ENCODE measurements around the gene OR2V2. TPM values are rescaled to one million over a fixed set of nuclear protein-coding genes. Genes with fewer than 3 reads are reported as not detected.

OR2V2 gene
- polyA plus RNA-seq, 10 donors: 0.06 TPM; not detected in 9

DNA sequence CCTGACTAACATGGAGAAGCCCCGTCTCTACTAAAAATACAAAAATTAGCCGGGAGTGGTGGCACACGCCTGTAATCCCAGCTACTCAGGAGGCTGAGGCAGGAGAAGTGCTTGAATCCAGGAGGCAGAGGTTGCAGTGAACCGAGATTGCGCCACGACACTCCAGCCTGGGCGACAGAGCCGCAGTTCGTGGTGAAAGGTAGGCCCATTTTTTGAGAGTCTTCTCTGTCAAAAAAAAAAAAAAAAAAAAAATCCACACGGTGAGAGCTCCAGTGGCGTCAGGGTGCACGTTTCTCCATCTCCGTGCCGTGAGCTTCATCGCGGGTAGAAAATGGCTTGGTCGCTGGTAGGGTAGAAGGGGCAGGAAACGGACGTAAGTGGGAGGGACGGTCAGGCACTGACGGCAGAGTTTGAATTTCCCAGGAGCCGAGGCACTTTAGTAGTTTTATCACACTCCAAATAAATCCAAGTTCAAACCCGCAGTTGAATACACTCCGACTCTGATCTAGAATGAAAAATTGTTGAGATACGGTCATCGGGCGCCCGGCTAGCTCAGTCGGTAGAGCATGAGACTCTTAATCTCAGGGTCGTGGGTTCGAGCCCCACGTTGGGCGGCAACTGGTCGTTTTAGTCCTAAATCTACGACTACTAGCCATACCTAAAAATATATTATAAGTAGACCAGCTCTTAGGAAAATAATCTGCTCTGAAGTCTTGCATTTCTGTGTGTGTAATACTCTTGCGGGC, 60.0 kb downstream of the OR2V2 start:
- DNase-seq: peak; percentile 84 to 93 (median 91)

DNA sequence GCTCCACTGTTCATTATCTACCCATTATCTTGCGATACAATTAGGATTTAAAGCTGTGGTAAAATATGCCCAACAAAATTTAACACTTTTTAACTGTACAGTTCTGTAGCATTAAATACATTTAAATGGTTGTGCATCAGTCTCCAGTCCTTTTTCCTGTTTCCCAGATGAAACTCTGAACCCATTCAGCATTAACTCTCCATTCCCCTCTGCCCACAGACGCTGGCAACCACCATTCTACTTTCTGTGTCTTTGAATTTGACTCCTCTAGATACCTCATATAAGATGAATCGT, 60.5 kb downstream of the OR2V2 start:
- DNase-seq: no peak

Other genes with a start within 250 kb of the OR2V2 start
- under 1 TPM in 4 of 10 donors, not detected in 6; 0.10 to 0.31 (median 0.16) TPM for gene BTNL8, start 248.4 kb upstream of the OR2V2 start, polyA plus RNA-seq (ENCODE audit: insufficient read length in 10 of 10)
- under 1 TPM in 1 of 10 donors, not detected in 9; 0.09 TPM for gene BTNL3, start 158.7 kb upstream of the OR2V2 start, polyA plus RNA-seq (ENCODE audit: insufficient read length in 10 of 10)
- gene BTNL9, start 107.3 kb upstream of the OR2V2 start, polyA plus RNA-seq (ENCODE audit: insufficient read length in 10 of 10): 10 to 100 TPM in 6 of 10 donors, 1 to 10 TPM in 4; 6.6 to 34.0 (median 10.9) TPM
- gene OR2V1, start 16.4 kb upstream of the OR2V2 start, polyA plus RNA-seq (ENCODE audit: insufficient read length in 10 of 10): not detected
- gene TRIM7, start 57.6 kb downstream of the OR2V2 start, polyA plus RNA-seq (ENCODE audit: insufficient read length in 10 of 10): 10 to 100 TPM in 7 of 10 donors, 1 to 10 TPM in 3; 5.8 to 21.7 (median 12.3) TPM
- gene TRIM41, start 75.7 kb downstream of the OR2V2 start, polyA plus RNA-seq (ENCODE audit: insufficient read length in 10 of 10): 10 to 100 TPM; 14.6 to 20.0 (median 17.3) TPM
- gene RACK1, start 96.3 kb downstream of the OR2V2 start, polyA plus RNA-seq (ENCODE audit: insufficient read length in 10 of 10): 1,000 to 10,000 TPM; 2,600 to 3,447 (median 3,231) TPM
- gene TRIM52, start 113.6 kb downstream of the OR2V2 start, polyA plus RNA-seq (ENCODE audit: insufficient read length in 10 of 10): 10 to 100 TPM in 7 of 10 donors, 1 to 10 TPM in 3; 7.9 to 28.1 (median 11.3) TPM
- gene OR4F3, start 219.7 kb downstream of the OR2V2 start, polyA plus RNA-seq (ENCODE audit: insufficient read length in 10 of 10): not detected